ENCODE measurements around the gene PPHLN1.

DNA sequence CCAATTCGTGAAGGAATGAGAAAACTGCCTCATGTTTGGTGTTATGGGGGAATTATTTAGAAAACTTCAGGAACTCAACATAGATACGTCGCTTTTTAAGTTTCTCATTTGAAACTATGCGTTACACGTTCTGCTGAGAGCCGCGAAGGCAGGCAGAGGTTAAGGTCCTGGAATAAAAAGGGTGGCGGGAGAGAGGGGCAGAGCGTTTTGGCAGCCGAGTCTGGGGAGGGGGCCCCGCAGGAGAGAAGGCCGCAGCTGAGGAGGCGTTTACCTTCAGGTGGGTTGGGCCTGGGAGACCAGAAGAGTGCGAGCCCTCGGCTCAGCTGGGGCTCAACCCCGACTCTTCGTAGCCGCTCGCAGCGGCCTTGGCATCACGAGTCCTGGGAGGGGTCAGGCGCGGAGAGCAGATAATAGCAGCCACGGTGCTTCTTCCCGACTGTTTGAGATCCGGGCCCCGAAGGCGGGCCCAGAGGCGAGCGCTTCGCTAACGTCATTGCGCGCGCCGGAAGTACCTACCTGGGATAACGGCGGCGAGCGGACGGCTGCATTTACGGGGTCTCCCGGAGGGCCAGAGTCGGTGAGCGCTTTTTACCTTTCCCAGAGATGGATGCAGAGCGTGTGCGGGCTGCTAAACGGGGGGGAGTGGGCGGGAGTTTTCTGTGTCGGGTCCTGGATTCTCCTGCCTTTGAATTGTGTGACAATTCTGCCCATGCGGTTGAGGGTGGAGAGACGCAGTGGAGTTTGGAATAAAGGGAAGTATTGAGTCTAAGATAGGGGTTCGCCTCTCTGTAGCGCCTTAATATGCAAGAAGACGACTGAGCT, at the start of gene PPHLN1, which contains the start of gene ZCRB1:
- TF ChIP-seq POLR2AphosphoS5 (IDR thresholded peaks at IDR 0.05; ENCODE audit: low read depth, low read length) (peak; percentile 89), TAF1 (IDR thresholded peaks at IDR 0.05; ENCODE audit: borderline replicate concordance, insufficient read depth, low read length) (peak; percentile 86), FOXP2 (optimal IDR thresholded peaks at IDR 0.05; ENCODE audit: borderline replicate concordance, extremely low read depth, extremely low read length, insufficient read depth) (no peak), SIN3A (IDR thresholded peaks at IDR 0.05; ENCODE audit: borderline replicate concordance, insufficient read depth, low read length) (0 out of 2 replicates have a peak, but pooled peaks have one; percentile 33)
- TF ChIP-seq, protein P1, sequence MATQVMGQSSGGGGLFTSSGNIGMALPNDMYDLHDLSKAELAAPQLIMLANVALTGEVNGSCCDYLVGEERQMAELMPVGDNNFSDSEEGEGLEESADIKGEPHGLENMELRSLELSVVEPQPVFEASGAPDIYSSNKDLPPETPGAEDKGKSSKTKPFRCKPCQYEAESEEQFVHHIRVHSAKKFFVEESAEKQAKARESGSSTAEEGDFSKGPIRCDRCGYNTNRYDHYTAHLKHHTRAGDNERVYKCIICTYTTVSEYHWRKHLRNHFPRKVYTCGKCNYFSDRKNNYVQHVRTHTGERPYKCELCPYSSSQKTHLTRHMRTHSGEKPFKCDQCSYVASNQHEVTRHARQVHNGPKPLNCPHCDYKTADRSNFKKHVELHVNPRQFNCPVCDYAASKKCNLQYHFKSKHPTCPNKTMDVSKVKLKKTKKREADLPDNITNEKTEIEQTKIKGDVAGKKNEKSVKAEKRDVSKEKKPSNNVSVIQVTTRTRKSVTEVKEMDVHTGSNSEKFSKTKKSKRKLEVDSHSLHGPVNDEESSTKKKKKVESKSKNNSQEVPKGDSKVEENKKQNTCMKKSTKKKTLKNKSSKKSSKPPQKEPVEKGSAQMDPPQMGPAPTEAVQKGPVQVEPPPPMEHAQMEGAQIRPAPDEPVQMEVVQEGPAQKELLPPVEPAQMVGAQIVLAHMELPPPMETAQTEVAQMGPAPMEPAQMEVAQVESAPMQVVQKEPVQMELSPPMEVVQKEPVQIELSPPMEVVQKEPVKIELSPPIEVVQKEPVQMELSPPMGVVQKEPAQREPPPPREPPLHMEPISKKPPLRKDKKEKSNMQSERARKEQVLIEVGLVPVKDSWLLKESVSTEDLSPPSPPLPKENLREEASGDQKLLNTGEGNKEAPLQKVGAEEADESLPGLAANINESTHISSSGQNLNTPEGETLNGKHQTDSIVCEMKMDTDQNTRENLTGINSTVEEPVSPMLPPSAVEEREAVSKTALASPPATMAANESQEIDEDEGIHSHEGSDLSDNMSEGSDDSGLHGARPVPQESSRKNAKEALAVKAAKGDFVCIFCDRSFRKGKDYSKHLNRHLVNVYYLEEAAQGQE (IDR thresholded peaks at IDR 0.05; ENCODE audit: insufficient read depth in 1 of 2, low read depth in 2 of 2, low read length in 2 of 2), result no peak

Data from PFSK-1 (cell line).